Measurements from ENCODE around the gene FCMR.

The FCMR gene

DNA sequence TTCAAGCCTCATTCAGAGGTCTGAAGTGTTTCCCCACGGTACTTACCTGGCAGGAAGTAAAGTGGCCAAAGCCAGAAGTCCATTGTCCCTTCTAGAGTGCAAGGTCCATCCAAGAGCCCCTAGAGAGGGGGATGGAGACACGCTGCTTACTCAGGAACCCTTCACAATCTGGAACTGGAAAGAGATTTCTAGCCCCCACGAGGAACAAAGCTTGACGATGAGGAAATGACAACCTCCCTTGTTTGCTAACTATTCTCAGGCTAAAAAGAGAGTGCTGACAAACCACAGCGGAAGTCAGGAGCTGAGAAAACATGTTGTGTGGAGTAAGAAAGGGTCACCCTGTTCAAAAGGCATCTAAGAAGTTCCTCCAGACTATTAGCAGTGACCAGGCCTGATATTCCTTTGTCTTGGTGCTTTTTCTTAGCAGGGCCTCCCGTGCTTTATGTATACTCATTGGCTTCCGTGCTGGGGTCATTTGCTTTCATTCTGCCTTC lies at the start of gene FCMR:
Gene FCMR (minus strand): TSS at position 170 of the 494 bp plus-strand sequence. CDS start 87 bp downstream, at position 83.
- DNase-seq, result no peak

DNA sequence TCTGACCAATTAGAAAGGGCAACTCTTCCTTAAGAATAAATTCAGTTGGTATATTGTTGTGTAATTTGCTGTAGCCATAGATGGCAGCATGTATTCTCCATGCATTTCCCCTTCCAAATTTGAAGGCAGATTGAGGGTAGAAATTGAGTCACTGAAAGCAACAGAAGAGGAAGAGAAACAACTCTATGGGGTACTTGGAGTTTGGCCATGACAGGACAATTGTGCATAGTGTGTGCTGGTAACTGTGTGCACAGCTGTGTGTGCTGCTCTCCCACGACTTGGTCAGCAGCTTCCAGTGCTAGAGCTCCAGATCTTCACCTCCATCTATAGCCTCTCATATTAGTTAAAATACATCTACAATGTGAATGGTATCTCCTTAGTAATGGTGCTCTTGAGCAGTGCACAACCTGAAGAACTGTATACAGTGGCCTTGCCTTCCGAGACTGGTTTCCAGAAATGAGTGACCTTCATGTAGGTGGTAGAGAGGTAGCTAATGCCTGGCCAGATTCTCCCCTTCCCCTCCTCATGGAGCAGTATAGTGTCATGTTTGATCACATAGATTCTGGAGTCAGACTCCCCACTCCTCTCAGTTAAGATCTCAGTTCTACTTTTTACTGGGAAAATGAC lies 49.4 kb upstream of the FCMR start:
- no peak for DNase-seq

DNA sequence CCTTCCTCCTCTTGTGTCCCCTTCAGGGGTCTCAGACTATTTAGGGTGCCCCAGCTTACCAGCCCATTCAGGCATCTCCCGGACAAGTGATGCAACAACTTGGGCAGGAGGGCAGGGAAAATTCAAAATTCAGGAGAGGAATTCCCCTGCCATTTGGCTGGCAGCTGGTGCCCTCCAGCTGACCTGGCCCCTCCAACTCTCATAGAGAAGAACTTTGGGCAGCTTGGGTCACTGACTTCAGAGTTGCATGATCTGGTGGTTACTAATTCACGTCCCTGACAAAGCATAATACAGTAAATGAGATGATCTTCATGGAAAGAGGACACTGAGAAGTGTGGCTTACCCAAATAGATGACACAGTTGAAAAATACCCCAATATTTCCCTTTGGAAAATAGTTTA lies 48.7 kb upstream of the FCMR start, which contains the start of gene FCAMR:
Gene FCAMR (minus strand): TSS at position 15 of the 400 bp plus-strand sequence. CDS start 335 bp downstream, outside the sequence.
- no peak for DNase-seq

DNA sequence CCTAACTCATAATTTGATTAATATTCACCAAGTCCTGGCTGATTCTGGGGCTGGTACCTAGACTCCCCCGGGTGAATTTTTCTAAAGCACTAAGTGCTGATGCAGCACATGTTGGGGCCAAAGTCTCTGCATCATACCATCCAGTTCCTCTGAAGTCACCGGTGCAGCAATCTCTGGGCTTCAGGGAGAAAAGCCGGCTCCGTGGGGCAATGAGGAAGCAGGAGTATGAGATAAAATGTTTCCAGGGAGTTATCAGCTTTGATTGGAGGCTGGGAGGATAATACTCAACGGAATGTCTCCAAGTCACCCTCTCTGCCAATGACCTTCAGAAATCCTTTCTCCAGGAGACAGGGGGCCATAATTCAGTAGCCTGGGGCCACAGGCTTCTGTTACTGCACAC lies 47.3 kb upstream of the FCMR start:
- no peak for DNase-seq

- DNase-seq, result no peak
Measured at GRCh38 chr1:206967096-206967849, 45.5 kb upstream of the FCMR start.

- no peak for DNase-seq
Measured at GRCh38 chr1:206965781-206966180, 44.0 kb upstream of the FCMR start.

- DNase-seq, result no peak
Measured at GRCh38 chr1:206963740-206964139, 42.0 kb upstream of the FCMR start.

DNA sequence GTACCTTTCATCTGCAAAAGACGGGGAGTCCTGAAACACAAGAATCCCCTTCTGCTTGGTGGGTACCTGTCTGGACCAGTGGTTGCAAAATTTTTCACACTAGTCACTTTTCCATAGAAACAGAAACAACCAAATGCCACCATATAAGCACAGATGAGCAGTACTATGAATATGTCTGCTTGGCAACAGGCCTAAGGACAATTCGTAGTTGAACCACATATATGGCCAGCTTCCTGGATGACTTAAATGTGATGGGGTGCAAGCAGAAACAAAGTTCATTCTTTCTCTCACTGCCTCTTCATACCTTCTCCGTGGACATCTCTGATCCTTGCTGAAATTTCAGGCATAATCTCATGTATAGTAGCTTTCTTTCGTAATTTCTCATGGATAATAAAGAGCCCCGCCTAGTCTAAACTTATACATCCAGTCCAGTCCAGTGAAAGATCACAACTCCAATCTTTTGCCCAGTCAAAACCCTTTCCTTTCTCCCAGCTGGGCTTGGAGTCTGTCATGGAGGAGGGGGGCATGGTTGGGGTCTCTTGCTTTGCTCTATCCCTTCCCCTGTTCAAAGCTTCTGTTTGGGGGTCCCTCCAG lies 41.5 kb upstream of the FCMR start:
- no peak for DNase-seq

GRCh38 chr1:206962272-206962671 lies 40.5 kb upstream of the FCMR start:
- DNase-seq, result no peak

- DNase-seq, result no peak
Measured at GRCh38 chr1:206961668-206962067, 39.9 kb upstream of the FCMR start.

- DNase-seq, result no peak
Measured at GRCh38 chr1:206960676-206961386, 39.1 kb upstream of the FCMR start.

DNA sequence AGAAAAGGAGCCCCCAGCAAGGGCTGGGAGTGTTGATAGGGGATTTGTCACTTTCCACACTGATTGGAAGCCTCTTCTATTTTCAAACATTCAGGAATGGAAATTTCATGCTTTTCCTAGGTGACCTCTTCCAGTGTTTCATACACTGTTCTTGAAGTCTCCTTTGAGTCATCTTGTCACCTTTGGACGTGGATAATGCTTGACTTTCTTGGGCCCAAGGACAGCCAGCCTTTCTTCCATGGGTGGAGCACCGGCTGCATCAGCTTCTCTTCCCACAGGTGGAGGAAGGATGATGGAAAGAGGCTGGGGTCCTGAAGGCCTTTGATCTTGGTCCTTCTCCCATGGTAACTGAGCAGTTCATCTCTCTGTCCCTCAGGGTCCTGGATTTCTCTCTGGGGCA lies 36.4 kb upstream of the FCMR start:
- no peak for DNase-seq

GRCh38 chr1:206957639-206958038 lies 35.9 kb upstream of the FCMR start:
- DNase-seq, result no peak

DNA sequence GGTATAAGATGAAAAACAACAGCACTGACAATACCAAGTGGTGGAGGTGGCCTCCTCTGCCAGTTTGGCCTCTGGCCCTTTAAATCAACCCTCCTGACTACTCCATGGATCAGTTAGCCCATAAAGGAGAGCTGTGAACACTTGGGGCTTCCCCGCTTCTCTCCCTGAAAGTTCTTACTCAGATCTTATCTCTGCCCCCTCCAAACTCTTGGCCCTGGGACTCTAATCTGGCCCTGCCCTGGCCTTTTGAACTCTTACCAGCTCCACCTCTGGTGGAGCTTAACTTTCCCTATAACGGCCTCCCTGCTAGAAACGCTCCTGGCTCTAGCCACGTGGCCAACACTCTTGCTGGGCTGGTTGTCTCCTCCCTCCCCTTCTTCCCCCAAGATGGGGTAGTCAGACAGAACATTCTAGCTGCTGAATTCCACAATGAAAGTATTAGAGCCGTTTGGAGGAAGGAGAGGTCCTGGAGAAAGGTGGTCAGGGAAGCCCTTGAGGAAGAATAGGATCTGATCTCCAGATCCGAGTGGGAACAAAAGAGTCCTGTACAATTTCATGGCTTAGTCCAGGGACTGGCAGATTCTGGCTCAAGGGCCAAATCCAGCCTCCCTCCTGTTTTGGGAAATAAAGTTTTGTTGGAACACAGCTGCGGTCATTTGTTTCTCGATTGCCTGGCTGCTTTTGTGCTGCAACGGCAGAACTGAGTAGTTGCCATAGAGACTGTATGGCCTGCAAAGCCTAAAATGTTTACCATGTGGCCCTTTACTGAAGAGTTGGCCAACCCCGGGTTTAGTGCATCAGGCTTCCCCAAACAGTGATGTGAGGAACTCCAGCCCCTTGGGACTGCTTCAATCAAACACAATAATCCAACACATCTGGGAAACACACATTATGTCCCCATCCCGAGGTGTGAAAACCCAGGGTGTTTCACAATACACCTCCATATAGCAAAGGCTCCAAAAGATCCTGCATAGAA lies 34.0 kb upstream of the FCMR start:
- DNase-seq, result peak; percentile 46

DNA sequence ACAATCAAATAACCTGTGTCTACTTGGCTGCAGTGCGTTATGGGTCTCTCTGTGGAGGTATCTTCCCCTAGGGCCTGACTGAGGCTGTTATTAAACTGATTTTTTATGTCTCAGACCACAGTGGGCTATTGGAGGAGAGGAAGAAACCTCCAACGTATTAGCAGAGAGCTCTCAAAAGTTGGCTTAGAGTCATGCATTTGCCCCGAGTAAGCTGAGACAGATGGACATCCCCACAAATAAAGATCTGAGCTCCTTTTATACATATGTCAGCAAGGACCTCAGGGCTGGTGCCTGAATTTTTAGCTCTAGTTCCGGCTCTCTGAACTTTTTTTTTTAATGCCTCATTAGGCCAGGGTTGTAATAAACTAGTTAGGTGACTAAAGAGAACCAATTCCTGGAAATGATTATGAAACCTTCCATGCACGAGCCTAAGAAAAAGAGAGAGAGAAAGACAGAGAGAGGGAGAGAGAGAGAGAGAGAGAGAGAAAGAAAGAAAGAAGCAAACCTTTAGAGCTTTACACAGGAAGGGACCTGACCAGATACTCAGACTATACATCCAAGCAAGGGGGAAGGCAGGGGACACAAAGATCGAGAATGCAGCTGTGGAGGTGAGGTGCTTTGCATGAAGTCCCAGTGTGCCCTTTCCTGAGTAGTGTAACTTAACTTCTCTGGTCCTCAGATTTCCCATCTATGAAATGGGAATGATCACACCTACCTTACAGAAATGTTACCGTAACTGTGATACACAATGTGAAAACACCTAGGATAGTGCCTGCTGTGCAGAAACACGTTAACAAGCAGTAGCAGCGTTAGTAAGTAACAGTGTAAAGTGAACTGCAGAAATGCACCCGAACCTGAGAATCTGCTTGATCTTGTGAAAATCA lies 33.0 kb upstream of the FCMR start:
- DNase-seq, result no peak

GRCh38 chr1:206953626-206954025 lies 31.9 kb upstream of the FCMR start:
- no peak for DNase-seq

DNA sequence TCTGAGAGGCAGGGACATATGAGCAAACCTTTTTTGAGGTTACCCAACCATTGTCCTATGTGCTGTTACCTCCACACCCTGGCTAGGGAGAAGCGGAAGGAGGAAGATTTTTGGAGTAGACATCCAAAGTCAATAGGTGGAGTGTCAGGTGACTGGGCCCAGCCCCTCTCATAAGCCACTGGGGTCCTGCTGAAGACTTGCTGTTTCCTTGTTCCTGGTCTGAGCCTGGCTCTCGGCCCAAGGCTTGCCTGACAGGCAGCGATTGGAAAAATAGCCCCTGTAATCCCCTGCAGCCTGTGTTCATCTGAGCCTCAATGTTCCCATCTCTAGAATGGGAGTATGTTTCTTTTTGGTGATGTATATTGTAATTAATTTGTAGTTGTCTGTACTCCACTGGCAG lies 31.4 kb upstream of the FCMR start:
- DNase-seq, result no peak

GRCh38 chr1:206952171-206952570 lies 30.4 kb upstream of the FCMR start:
- DNase-seq, result no peak

GRCh38 chr1:206951318-206952100 lies 29.8 kb upstream of the FCMR start:
- no peak for DNase-seq

DNA sequence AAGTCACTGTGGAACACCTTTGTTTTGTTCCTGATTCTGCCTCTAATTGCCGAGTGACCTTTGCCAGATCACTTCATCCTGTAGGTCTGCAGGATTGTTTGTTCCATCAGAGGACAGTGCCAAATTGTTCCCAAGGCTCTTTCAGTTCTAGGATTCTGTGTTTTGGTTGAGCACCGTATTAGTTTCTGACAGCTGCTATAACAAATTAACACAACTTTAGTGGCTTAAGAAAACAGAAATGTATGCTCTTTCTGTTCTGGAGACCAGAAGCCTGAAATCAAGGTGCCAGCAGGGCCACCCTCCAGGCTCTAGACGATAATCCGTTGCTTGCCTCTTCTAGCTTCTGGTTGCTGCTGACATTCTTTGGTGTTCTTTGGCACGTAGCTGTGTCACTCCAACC lies 27.9 kb upstream of the FCMR start:
- DNase-seq, result no peak

Data from NCI-H1092 (cell line).